ENCODE data around the gene COX6B2. TPM values are rescaled to one million over a fixed set of nuclear protein-coding genes. Genes with fewer than 3 reads are reported as not detected.

The COX6B2 gene
- total and polyA plus RNA-seq, 2 of the 8 experiments (the other 6 are each of a cell fraction or from before 2014, with no cell fraction given), result 4.9 to 6.4 TPM

GRCh38 chr19:55362174-55362989 is 7.9 kb upstream of the COX6B2 start (continued):
- TF ChIP-seq CHD7 (IDR thresholded peaks at IDR 0.05; ENCODE audit: insufficient replicate concordance, low read length), result no peak

Data from H1 (cell line).